ENCODE results near the gene PIP5K1A. TPM values are rescaled to one million over a fixed set of nuclear protein-coding genes. Genes with fewer than 3 reads are reported as not detected.

PIP5K1A gene
- total and polyA plus RNA-seq, 9 of the 15 experiments (the other 6 are each of a cell fraction or from before 2014, with no cell fraction given): 1.9 to 42.4 (median 18.8) TPM

GRCh38 chr1:151189637-151190445, 8.5 kb upstream of the PIP5K1A start, which contains the start of gene VPS72 (continued):
- TF ChIP-seq, protein P1, sequence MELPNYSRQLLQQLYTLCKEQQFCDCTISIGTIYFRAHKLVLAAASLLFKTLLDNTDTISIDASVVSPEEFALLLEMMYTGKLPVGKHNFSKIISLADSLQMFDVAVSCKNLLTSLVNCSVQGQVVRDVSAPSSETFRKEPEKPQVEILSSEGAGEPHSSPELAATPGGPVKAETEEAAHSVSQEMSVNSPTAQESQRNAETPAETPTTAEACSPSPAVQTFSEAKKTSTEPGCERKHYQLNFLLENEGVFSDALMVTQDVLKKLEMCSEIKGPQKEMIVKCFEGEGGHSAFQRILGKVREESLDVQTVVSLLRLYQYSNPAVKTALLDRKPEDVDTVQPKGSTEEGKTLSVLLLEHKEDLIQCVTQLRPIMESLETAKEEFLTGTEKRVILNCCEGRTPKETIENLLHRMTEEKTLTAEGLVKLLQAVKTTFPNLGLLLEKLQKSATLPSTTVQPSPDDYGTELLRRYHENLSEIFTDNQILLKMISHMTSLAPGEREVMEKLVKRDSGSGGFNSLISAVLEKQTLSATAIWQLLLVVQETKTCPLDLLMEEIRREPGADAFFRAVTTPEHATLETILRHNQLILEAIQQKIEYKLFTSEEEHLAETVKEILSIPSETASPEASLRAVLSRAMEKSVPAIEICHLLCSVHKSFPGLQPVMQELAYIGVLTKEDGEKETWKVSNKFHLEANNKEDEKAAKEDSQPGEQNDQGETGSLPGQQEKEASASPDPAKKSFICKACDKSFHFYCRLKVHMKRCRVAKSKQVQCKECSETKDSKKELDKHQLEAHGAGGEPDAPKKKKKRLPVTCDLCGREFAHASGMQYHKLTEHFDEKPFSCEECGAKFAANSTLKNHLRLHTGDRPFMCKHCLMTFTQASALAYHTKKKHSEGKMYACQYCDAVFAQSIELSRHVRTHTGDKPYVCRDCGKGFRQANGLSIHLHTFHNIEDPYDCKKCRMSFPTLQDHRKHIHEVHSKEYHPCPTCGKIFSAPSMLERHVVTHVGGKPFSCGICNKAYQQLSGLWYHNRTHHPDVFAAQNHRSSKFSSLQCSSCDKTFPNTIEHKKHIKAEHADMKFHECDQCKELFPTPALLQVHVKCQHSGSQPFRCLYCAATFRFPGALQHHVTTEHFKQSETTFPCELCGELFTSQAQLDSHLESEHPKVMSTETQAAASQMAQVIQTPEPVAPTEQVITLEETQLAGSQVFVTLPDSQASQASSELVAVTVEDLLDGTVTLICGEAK (IDR thresholded peaks at IDR 0.05): peak; percentile 77
- TF ChIP-seq, protein P1 (CRISPR knock-in tag; IDR thresholded peaks at IDR 0.05): no peak
- peak; percentile 91 for TF ChIP-seq POLR2H (tag; IDR thresholded peaks at IDR 0.05; ENCODE audit: low read depth)
- 0 out of 2 replicates have a peak, but pooled peaks have one; percentile 35 for TF ChIP-seq SMARCC2 (IDR thresholded peaks at IDR 0.05; ENCODE audit: low read depth)
- TF ChIP-seq USF1 (CRISPR knock-in tag; IDR thresholded peaks at IDR 0.05): no peak
- 0 out of 6 replicates have a peak, but pooled peaks of 1 of the 3 experiments have one; percentile 3 for TF ChIP-seq CTCF (IDR thresholded peaks at IDR 0.05 in 2 of 3, conservative IDR thresholded peaks at IDR 0.05 in 1 of 3; ENCODE audit: insufficient read depth in 2 of 3, low read depth in 1 of 3, low read length in 3 of 3)
- TF ChIP-seq KLF10 (CRISPR knock-in tag; IDR thresholded peaks at IDR 0.05): no peak

Data from K562 (cell line).